Hepatocyte (in vitro differentiated cells): ENCODE measurements around the gene HYKK. TPM values are rescaled to one million over a fixed set of nuclear protein-coding genes. Genes with fewer than 3 reads are reported as not detected.
A peak's percentile ranks its signal among the peaks of the same experiment; 100 is the strongest.

Experiments used
- DNase-seq: peaks from one replicate; pipeline ENCODE4 v3.0.0-alpha.2; 2016; ENCODE audit warnings: low spot score
- H2AFZ ChIP-seq: fragments of 200-600 bp; sonication (generic); 2 replicates; pipeline ENCODE4 v1.6.0; 2016; ENCODE audit warnings: antibody characterized with exemption, mild to moderate bottlenecking
- H3K27ac ChIP-seq: fragments of 200-600 bp; sonication (generic); 2 replicates; pipeline ENCODE4 v1.5.1; 2016; ENCODE audit warnings: mild to moderate bottlenecking
- H3K27me3 ChIP-seq: fragments of 200-600 bp; sonication (generic); 2 replicates; pipeline ENCODE4 v1.6.1; 2016
- H3K36me3 ChIP-seq: fragments of 200-600 bp; sonication (generic); replicated peaks from 2 replicates; pipeline ENCODE4 v1.5.1; 2016; ENCODE audit warnings: low read depth; ENCODE audit not compliant: insufficient read depth
- H3K4me1 ChIP-seq: fragments of 200-600 bp; sonication (generic); 2 replicates; pipeline ENCODE4 v1.5.1; 2016; ENCODE audit warnings: mild to moderate bottlenecking, moderate library complexity; ENCODE audit not compliant: insufficient read depth
- H3K4me2 ChIP-seq: fragments of 200-600 bp; sonication (generic); 2 replicates; pipeline ENCODE4 v1.6.0; 2016
- H3K4me3 ChIP-seq: fragments of 200-600 bp; sonication (generic); 2 replicates; pipeline ENCODE4 v1.5.1; 2016; ENCODE audit warnings: mild to moderate bottlenecking
- H3K79me2 ChIP-seq: fragments of 200-600 bp; sonication (generic); 2 replicates; pipeline ENCODE4 v1.6.0; 2017; ENCODE audit warnings: mild to moderate bottlenecking
- H3K9me2 ChIP-seq: fragments of 200-600 bp; sonication (generic); replicated peaks from 2 replicates; pipeline ENCODE4 v1.6.0; 2017; ENCODE audit warnings: mild to moderate bottlenecking; ENCODE audit not compliant: insufficient read depth
- H3K9me3 ChIP-seq: fragments of 200-600 bp; sonication (generic); 2 replicates; pipeline ENCODE4 v1.5.1; 2016; ENCODE audit warnings: low read depth, mild to moderate bottlenecking
- H4K20me1 ChIP-seq: fragments of 200-600 bp; sonication (generic); 2 replicates; pipeline ENCODE4 v1.6.0; 2016; ENCODE audit warnings: mild to moderate bottlenecking; ENCODE audit not compliant: insufficient read depth, poor library complexity, severe bottlenecking
- EZH2 ChIP-seq: fragments of 200-600 bp; sonication (generic); IDR thresholded peaks from 2 replicates; pipeline ENCODE4 v1.6.1; 2016; ENCODE audit warnings: antibody characterized with exemption, mild to moderate bottlenecking, borderline replicate concordance
- EZH2phosphoT487 ChIP-seq: fragments of 200-600 bp; sonication (generic); IDR thresholded peaks from one replicate; pipeline ENCODE4 v1.6.1; 2018; ENCODE audit warnings: antibody characterized with exemption, mild to moderate bottlenecking, low read depth, moderate library complexity; ENCODE audit not compliant: unreplicated experiment, severe bottlenecking
- WGBS: methylation state at CpG from one replicate; pipeline ENCODE4 v1.1.6; 2016; ENCODE audit warnings: low lambda C conversion rate; ENCODE audit errors: missing lambda C conversion rate; 5-methylcytosine and 5-hydroxymethylcytosine counted together
- polyA plus RNA-seq: library from polyadenylated mRNA; unstranded; fragments of >200 nt; fragmentation: Nextera tagmentation; extraction: Ambion mirVana; gene quantifications from 2 replicates; pipeline ENCODE4 v1.2.1, GENCODE V29; 2016
- total RNA-seq: library from RNA; depleted of rRNA; stranded (reverse); fragments of >200 nt; gene quantifications from 2 replicates; pipeline ENCODE4 v1.2.3, GENCODE V29; 2014
- TF ChIP-seq, protein P1 (sequence below): fragments of 200-600 bp; sonication (generic); IDR thresholded peaks from 2 replicates; pipeline ENCODE4 v1.5.1; 2016; ENCODE audit warnings: antibody characterized with exemption, mild to moderate bottlenecking; ENCODE audit not compliant: poor library complexity

Gene HYKK
- total and polyA plus RNA-seq, 2 experiments from 2014 or later: 1.6 to 3.6 TPM

DNA sequence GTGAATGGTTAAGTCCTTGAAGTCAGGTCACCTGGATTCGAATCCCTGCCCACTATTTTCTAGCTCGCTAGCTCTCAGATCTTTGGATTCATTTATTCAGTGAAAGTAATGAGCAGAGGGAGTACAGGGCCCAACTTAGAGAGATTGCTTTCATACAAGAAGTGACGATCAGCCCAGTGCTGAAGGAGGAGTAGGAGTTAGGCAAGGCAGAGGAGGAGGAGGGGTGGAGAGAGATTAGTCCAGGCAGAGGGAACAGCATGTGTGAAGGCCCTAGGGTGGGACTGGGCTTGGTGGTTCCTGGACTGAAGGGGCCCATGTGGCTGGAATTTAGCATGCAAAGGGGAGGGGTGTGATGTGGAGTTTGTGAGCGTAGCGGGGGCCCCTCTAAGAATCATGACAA lies 54.1 kb downstream of the HYKK start:
- H3K27me3 ChIP-seq: peaks cover 10% of the 10 kb centered on the region
- TF ChIP-seq, protein P1, sequence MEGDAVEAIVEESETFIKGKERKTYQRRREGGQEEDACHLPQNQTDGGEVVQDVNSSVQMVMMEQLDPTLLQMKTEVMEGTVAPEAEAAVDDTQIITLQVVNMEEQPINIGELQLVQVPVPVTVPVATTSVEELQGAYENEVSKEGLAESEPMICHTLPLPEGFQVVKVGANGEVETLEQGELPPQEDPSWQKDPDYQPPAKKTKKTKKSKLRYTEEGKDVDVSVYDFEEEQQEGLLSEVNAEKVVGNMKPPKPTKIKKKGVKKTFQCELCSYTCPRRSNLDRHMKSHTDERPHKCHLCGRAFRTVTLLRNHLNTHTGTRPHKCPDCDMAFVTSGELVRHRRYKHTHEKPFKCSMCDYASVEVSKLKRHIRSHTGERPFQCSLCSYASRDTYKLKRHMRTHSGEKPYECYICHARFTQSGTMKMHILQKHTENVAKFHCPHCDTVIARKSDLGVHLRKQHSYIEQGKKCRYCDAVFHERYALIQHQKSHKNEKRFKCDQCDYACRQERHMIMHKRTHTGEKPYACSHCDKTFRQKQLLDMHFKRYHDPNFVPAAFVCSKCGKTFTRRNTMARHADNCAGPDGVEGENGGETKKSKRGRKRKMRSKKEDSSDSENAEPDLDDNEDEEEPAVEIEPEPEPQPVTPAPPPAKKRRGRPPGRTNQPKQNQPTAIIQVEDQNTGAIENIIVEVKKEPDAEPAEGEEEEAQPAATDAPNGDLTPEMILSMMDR: no peak
- TF ChIP-seq EZH2phosphoT487: no peak
- TF ChIP-seq EZH2: no peak
- H3K4me1 ChIP-seq: no peaks in the 10 kb centered on the region
- no peaks in the 10 kb centered on the region for H4K20me1 ChIP-seq
- no peak overlapping the region for H3K4me3 ChIP-seq
- WGBS: 78% methylated on average over 5 of the region's 5 CpGs
- H3K9me3 ChIP-seq: no peaks in the 10 kb centered on the region
- DNase-seq: no peak
- no peak overlapping the region for H3K4me2 ChIP-seq
- H3K79me2 ChIP-seq: no peaks in the 10 kb centered on the region
- no peaks in the 10 kb centered on the region for H3K9me2 ChIP-seq
- no peaks in the 10 kb centered on the region for H3K36me3 ChIP-seq
- H3K27ac ChIP-seq: no peak overlapping the region
- H2AFZ ChIP-seq: no peak overlapping the region

DNA sequence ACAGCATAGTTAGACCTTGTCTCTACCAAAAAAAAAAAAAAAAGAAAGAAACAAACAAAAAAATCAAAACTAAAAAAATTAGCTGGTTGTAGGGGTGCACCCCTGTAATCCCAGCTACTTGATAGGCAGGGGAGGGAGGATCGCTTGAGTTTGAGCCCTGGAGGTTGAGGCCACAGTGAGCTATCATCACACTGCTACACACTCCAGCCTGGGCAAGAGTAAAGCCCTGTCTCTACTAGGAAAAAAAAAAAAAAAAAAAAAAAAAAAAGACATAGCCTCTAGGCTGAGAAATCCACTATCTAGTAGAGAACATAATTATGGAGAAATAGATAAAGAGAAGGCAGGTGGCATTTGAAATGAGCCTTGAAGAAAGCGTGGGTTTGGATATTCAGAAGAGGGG lies 55.7 kb downstream of the HYKK start:
- H3K36me3 ChIP-seq: no peaks in the 10 kb centered on the region
- DNase-seq: no peak
- no peak overlapping the region for H3K4me2 ChIP-seq
- no peak for TF ChIP-seq EZH2phosphoT487
- no peak overlapping the region for H3K4me3 ChIP-seq
- 93% methylated on average over 2 of the region's 2 CpGs for WGBS
- H4K20me1 ChIP-seq: no peaks in the 10 kb centered on the region
- no peaks in the 10 kb centered on the region for H3K9me3 ChIP-seq
- H3K27ac ChIP-seq: no peak overlapping the region
- peaks cover 22% of the 10 kb centered on the region for H3K27me3 ChIP-seq
- no peaks in the 10 kb centered on the region for H3K4me1 ChIP-seq
- no peaks in the 10 kb centered on the region for H3K79me2 ChIP-seq
- H3K9me2 ChIP-seq: no peaks in the 10 kb centered on the region
- H2AFZ ChIP-seq: no peak overlapping the region

DNA sequence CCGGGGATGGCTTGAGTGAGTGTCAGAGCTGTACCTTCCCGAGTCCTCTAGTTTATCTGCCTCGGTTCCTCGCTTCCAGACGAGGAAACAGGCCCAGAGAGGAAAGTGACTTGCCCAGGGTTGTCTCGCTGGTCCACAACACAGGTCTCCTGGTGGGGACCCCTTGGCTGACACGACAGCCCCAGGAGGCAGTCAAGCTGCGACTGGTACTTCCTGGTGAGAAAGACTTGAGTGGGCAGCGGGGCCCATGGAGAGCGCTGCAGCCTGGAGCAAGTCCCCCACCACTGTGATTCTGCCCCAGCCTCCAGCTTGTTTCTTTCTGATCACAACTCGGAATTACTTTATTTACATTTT lies 57.3 kb downstream of the HYKK start:
- H3K9me3 ChIP-seq: no peaks in the 10 kb centered on the region
- no peaks in the 10 kb centered on the region for H3K79me2 ChIP-seq
- peak overlapping the region; percentile 41 for H3K4me3 ChIP-seq
- H3K4me2 ChIP-seq: peak overlapping the region; percentile 90
- no peak for DNase-seq
- no peak overlapping the region for H3K27ac ChIP-seq
- H3K9me2 ChIP-seq: no peaks in the 10 kb centered on the region
- H3K4me1 ChIP-seq: no peaks in the 10 kb centered on the region
- H3K27me3 ChIP-seq: peaks cover 25% of the 10 kb centered on the region
- TF ChIP-seq, protein P1: no peak
- TF ChIP-seq EZH2: no peak
- no peak for TF ChIP-seq EZH2phosphoT487
- WGBS: 56% methylated on average over 11 of the region's 11 CpGs
- H2AFZ ChIP-seq: peak overlapping the region; percentile 67
- no peaks in the 10 kb centered on the region for H3K36me3 ChIP-seq
- no peaks in the 10 kb centered on the region for H4K20me1 ChIP-seq

DNA sequence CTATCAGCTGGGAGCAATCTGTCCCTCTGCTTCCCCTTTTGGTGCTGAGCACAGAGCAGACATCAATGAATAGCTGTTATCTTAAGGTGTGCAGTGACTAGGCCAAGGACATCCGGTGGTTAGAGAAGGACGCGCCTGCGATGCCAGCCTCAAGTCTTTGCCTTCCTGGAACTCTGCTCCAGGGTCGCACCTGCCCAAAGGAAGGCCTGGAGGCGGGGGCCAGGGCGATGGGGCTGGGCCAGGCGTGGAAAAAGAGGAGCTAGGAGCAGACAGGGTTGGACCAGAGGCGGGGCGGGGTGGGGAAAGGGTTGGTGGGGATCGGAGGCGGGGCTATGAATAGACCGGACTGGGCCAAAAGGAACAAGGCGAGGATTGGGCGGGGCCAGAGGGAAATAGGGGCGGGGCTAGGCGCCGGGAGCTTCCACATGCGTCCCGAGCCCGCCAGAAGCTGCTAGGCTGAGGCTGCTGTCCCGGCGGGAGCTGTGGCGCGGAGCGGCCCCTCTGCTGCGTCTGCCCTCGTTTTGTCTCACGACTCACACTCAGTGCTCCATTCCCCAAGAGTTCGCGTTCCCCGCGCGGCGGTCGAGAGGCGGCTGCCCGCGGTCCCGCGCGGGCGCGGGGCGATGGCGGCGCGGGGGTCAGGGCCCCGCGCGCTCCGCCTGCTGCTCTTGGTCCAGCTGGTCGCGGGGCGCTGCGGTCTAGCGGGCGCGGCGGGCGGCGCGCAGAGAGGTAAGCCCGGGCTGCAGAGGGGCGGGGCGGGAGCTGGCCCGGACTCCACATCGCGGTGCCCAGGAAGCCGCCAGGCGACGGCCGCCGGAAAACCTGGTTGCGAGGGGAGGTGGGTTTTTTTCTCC lies 57.9 kb downstream of the HYKK start, which contains the start of gene CHRNA5:
CHRNA5 (plus strand) TSS at position 424 of the 854 bp plus-strand sequence; CDS start at position 624, 200 bp downstream.
- Histone ChIP-seq H3K27me3 (peaks cover 25% of the 10 kb centered on the region), H3K4me1 (no peaks in the 10 kb centered on the region), H4K20me1 (no peaks in the 10 kb centered on the region), H3K9me3 (no peaks in the 10 kb centered on the region), H3K36me3 (no peaks in the 10 kb centered on the region), H3K27ac (peak within 1 kb of the TSS; percentile 44), H3K4me3 (peak within 1 kb of the TSS; percentile 41), H3K4me2 (peak within 1 kb of the TSS; percentile 90), H2AFZ (peak within 1 kb of the TSS; percentile 93), H3K9me2 (no peaks in the 10 kb centered on the region), H3K79me2 (no peaks in the 10 kb centered on the region)
- TF ChIP-seq EZH2phosphoT487 (no peak), EZH2 (no peak)
- TF ChIP-seq, protein P1: no peak
- WGBS: under 1% methylated on average over 44 of the region's 75 CpGs
- peak; percentile 92 for DNase-seq
